OCI-LY3 (cell line): ENCODE measurements around the gene SNAP29.

Source experiments
- H2AFZ ChIP-seq: fragments of 200-600, 300-600 bp; shearing (Covaris generic); 2 replicates; pipeline ENCODE4 v1.6.0; 2014; ENCODE audit warnings: antibody characterized with exemption, low read depth, low read length
- H3K27ac ChIP-seq: fragments of 200-600, 300-600 bp; sonication (generic); 2 replicates; pipeline ENCODE4 v1.5.1; 2014; ENCODE audit warnings: mild to moderate bottlenecking, low read length, moderate library complexity, mixed read lengths
- H3K27me3 ChIP-seq: fragments of 200-600, 300-600 bp; sonication (generic); 2 replicates; pipeline ENCODE4 v1.6.1; 2014; ENCODE audit warnings: low read depth, low read length, mixed read lengths
- H3K36me3 ChIP-seq: fragments of 200-600, 300-600 bp; sonication (generic); replicated peaks from 2 replicates; pipeline ENCODE3; 2014; ENCODE audit warnings: low read depth, low read length, mixed read lengths
- H3K4me1 ChIP-seq: fragments of 300-600, 200-600 bp; sonication (generic); 2 replicates; pipeline ENCODE4 v1.6.1; 2014; ENCODE audit warnings: low read length, mixed read lengths
- H3K4me2 ChIP-seq: fragments of 200-600, 300-600 bp; sonication (generic); 2 replicates; pipeline ENCODE4 v1.6.1; 2014; ENCODE audit warnings: low read length, mixed read lengths
- H3K4me3 ChIP-seq: fragments of 300-600, 200-600 bp; sonication (generic); 2 replicates; pipeline ENCODE4 v1.5.1; 2014; ENCODE audit warnings: antibody characterized with exemption, mild to moderate bottlenecking, low read length, moderate library complexity
- H3K79me2 ChIP-seq: fragments of 300-600, 200-600 bp; shearing (Covaris generic); 2 replicates; pipeline ENCODE4 v1.6.1; 2014; ENCODE audit warnings: mild to moderate bottlenecking, low read length, mixed read lengths
- H3K9ac ChIP-seq: fragments of 300-600, 200-600 bp; shearing (Covaris generic); 2 replicates; pipeline ENCODE4 v1.6.0; 2014; ENCODE audit warnings: mild to moderate bottlenecking, low read length, moderate library complexity
- H3K9me3 ChIP-seq: fragments of 200-600, 300-600 bp; shearing (Covaris generic); 2 replicates; pipeline ENCODE4 v1.6.1; 2014; ENCODE audit warnings: low read length, mixed read lengths; ENCODE audit not compliant: insufficient read depth
- H4K20me1 ChIP-seq: fragments of 200-600, 300-600 bp; sonication (generic); 2 replicates; pipeline ENCODE4 v1.6.1; 2016; ENCODE audit warnings: low read length, mixed read lengths; ENCODE audit not compliant: insufficient read depth
- CTCF ChIP-seq: fragments of 200-600, 300-600 bp; sonication (generic); IDR thresholded peaks from 2 replicates; pipeline ENCODE4 v1.5.1; 2014; ENCODE audit warnings: antibody characterized with exemption, low read length, low read depth
- EZH2phosphoT487 ChIP-seq: fragments of 200-600 bp; shearing (Covaris generic); IDR thresholded peaks from 2 replicates; pipeline ENCODE4 v1.6.1; 2018; ENCODE audit warnings: antibody characterized with exemption, mixed run types, low read depth

SNAP29 gene

GRCh38 chr22:20909543-20910303 is 50.9 kb downstream of the SNAP29 start:
- H3K9me3 ChIP-seq: no peaks in the 10 kb centered on the region
- no peak overlapping the region for H3K4me3 ChIP-seq
- H3K79me2 ChIP-seq: no peaks in the 10 kb centered on the region
- no peak overlapping the region for H3K9ac ChIP-seq
- no peaks in the 10 kb centered on the region for H3K36me3 ChIP-seq
- no peak overlapping the region for H2AFZ ChIP-seq
- TF ChIP-seq CTCF (no peak), EZH2phosphoT487 (no peak)
- peaks cover 17% of the 10 kb centered on the region for H3K27me3 ChIP-seq
- no peaks in the 10 kb centered on the region for H4K20me1 ChIP-seq
- no peak overlapping the region for H3K4me2 ChIP-seq
- no peak overlapping the region for H3K27ac ChIP-seq
- H3K4me1 ChIP-seq: peaks cover 4% of the 10 kb centered on the region; the same call in 1 of the 2 replicates

- Histone ChIP-seq H3K79me2 (peaks cover 7% of the 10 kb centered on the region), H2AFZ (no peak overlapping the region), H3K27me3 (no peaks in the 10 kb centered on the region), H3K9me3 (no peaks in the 10 kb centered on the region), H3K9ac (no peak overlapping the region), H3K4me3 (no peak overlapping the region), H3K4me1 (peaks cover 5% of the 10 kb centered on the region; the same call in 1 of the 2 replicates), H3K36me3 (no peaks in the 10 kb centered on the region), H3K27ac (no peak overlapping the region), H4K20me1 (no peaks in the 10 kb centered on the region), H3K4me2 (no peak overlapping the region)
- no peak for TF ChIP-seq CTCF
- TF ChIP-seq EZH2phosphoT487: no peak
These were observed 53.7 kb downstream of the SNAP29 start for GRCh38 chr22:20912494-20912893.

GRCh38 chr22:20916916-20917810 is 58.4 kb downstream of the SNAP29 start, which contains the start of gene CRKL:
CRKL (plus strand) TSS chr22:20917407; CDS start chr22:20917935, 528 bp downstream.
- TF ChIP-seq CTCF (peak; percentile 96), EZH2phosphoT487 (no peak)
- H2AFZ ChIP-seq: peak within 1 kb of the TSS; percentile 90
- peak within 1 kb of the TSS; percentile 79 for H3K4me2 ChIP-seq
- no peaks in the 10 kb centered on the region for H3K27me3 ChIP-seq
- H3K27ac ChIP-seq: peak within 1 kb of the TSS; percentile 67
- peaks cover 13% of the 10 kb centered on the region for H3K36me3 ChIP-seq
- H3K9me3 ChIP-seq: no peaks in the 10 kb centered on the region
- H3K4me3 ChIP-seq: peak within 1 kb of the TSS; percentile 84
- peaks cover 22% of the 10 kb centered on the region for H3K4me1 ChIP-seq
- H3K9ac ChIP-seq: peak within 1 kb of the TSS; percentile 89
- H3K79me2 ChIP-seq: peaks cover 53% of the 10 kb centered on the region
- H4K20me1 ChIP-seq: peaks cover 33% of the 10 kb centered on the region

- Histone ChIP-seq H3K79me2 (peaks cover 69% of the 10 kb centered on the region), H3K4me3 (peak overlapping the region; percentile 84), H3K27ac (no peak overlapping the region), H4K20me1 (peaks cover 49% of the 10 kb centered on the region), H3K9ac (peak overlapping the region; percentile 89), H3K9me3 (no peaks in the 10 kb centered on the region), H3K4me2 (peak overlapping the region; percentile 79), H3K27me3 (no peaks in the 10 kb centered on the region), H2AFZ (no peak overlapping the region), H3K4me1 (peaks cover 25% of the 10 kb centered on the region), H3K36me3 (peaks cover 15% of the 10 kb centered on the region)
- TF ChIP-seq EZH2phosphoT487: no peak
- no peak for TF ChIP-seq CTCF
These were observed 59.9 kb downstream of the SNAP29 start for GRCh38 chr22:20918663-20919218.
